HG03135 (cell line): ENCODE measurements around the gene PAXX.

Experiments used
- ATAC-seq: cut with Tn5 transposase; IDR thresholded peaks from one replicate; pipeline ENCODE4 v1.9.1; 2021; ENCODE audit warnings: mild to moderate bottlenecking, moderate library complexity; ENCODE audit not compliant: unreplicated experiment

PAXX gene

DNA sequence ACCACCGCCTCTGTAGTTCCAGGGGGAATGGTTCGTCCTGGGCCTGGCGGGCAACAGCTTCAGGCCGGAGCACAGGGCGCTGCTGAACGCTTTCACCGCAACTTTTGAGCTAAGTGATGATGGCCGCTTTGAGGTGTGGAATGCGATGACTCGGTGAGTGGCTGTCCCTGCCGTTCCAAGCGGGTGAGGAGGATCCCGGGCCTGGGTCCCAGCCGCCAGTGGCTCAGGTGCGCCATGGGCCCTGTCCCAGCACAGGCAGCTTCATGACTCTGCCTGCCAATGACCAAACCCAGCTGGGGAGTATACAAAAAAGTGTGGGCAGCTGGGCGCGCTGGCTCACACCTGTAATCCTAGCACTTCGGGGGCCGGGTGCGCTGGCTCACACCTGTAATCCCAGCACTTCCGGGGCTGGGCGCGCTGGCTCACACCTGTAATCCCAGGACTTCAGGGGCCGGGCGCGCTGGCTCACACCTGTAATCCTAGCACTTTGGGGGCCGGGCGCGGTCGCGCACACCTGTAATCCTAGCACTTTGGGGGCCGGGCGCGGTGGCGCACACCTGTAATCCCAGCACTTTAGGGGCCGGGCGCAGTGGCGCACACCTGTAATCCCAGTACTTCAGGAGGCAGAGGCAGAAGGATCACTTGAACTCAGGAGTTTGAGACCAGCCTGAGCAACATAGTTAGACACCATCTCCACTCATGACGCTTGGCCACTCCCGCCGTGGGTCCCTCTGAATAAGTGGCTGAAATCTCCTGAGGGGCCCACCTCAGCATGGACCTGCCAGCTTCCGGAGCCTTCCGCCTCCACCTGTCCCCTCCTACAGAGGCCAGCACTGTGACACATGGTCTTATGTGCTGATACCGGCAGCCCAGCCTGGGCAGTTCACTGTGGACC, 39.1 kb upstream of the PAXX start:
- no peak for ATAC-seq

- ATAC-seq = no peak
Observed at GRCh38 chr9:136953771-136954269, 38.4 kb upstream of the PAXX start.

DNA sequence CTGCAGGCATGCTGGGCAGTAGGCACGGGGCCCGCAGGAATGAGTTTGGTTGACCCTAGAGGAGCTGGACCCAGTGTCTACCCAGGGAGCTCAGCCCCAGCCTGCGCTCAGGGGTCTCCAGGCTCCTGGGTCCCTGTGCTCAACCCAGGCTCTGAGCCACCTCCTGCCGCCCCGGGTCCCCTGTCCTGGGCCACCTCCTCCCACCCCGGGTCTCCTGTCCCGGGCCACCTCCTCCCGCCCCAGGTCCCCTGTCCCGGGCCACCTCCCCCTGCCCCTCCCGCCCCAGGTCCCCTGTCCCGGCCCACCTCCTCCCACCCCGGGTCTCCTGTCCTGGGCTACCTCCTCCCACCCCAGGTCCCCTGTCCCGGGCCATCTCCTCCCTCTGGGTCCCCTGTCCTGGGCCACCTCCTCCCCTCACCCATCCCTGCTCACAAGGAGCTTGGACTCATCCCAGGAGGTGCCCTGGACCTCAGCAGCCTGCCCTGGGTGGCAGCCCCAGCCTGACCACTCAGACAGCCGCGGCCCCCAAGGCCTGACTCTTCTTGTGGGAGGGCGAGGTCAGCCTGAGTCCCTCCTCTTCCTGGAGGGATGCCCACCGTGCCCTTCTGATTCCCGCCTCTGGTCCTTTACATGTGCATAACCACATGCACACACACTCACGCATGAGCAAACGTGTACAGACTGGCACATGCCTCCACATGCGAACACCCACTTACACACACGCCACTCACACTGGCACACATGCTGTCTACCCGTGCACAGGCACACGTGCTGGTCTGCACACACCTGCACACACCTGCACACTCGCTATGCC, 37.7 kb upstream of the PAXX start:
- no peak for ATAC-seq

DNA sequence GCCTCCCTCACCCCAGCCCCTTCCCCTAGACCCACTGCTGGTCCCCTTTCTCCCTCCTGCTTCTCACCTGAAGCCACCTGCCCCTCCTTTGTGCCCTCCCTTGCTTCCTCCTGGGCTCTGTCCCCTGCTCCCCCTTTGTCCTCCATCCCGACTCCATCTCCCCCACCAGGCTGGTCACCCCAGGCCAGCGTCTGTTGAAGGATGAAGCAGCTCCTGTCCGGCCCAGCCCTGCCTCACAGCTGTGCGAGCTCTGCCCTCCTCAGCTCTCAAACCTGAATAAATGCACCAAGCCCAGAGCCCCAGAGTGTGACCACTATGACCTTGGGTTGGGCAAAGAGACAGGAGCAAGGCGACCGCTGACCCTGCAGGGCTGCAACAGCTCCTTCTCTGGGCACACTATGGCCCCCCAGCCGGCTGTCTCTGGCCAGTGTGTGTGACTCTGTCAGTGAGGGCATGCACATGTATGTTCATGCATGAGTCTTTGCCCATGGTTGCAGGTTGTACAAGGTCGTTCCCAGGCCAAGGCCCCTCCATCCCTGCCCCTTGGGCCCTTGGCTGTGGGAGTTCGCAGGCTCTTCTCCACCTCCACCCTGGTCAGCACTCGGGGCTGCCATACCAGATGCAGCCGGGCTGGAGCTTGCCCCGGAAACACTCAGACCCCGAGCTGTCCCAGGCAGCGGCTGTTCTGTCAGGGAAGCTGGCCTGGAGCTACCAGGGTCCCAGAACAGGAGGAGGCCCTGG, 36.9 kb upstream of the PAXX start:
- ATAC-seq = no peak

- no peak for ATAC-seq
Observed at GRCh38 chr9:136955943-136956335, 36.3 kb upstream of the PAXX start.

- no peak for ATAC-seq
Observed at GRCh38 chr9:136956604-136957003, 35.6 kb upstream of the PAXX start.

GRCh38 chr9:136957461-136957860, 34.8 kb upstream of the PAXX start:
- no peak for ATAC-seq

- no peak for ATAC-seq
Observed at GRCh38 chr9:136957901-136958300, 34.3 kb upstream of the PAXX start.

GRCh38 chr9:136958473-136958872, 33.7 kb upstream of the PAXX start:
- no peak for ATAC-seq

DNA sequence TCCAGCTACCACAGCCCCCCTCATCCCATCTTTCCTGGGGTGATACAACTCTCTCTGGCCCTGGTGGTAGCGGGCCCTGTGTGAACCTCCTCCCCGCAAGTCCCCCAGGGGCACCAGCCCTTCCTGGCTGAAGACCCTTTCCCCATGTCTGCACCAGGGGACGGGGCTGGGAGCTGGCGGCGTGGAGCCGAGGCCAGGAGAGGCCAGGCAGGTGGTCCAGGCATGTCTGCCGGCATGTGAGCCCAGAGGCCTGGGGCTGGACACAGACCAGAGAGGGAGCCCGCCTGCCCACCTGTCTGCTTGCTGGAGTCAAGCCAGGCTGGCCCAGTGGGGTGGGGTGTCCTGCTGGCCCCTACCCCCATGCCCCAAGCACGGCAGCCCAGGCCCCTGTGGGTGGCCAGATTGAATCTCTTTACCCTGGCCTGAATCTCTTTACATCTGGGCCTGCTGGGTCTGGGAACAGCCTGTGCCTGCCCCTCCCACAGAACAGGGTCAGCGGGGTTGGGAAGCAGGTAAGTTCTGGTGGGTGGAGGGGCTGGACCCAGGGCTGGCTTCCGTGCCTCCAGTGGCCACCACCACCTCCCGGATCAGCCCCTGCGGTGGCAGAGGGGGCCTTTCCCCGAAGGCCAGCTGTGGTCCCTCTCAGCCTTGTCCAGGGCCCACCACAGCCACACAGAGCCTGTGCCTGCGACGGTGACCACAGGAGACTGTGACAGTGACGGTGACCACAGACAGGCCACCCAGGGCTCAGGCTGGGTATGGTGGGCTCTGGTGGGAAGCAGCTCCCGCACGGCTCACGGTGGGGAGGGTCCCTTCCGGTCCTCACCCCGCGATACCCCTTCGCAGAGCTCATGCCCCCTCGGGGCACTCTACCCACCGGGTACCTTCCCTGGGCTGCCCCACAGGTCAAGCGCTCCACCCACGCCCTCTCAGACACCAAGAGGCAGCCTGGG, 33.0 kb upstream of the PAXX start:
- no peak for ATAC-seq

- ATAC-seq = no peak
Observed at GRCh38 chr9:136960212-136960937, 31.8 kb upstream of the PAXX start.

GRCh38 chr9:136960938-136961275, 31.3 kb upstream of the PAXX start:
- no peak for ATAC-seq

- no peak for ATAC-seq
Observed at GRCh38 chr9:136961279-136962065, 30.8 kb upstream of the PAXX start.

DNA sequence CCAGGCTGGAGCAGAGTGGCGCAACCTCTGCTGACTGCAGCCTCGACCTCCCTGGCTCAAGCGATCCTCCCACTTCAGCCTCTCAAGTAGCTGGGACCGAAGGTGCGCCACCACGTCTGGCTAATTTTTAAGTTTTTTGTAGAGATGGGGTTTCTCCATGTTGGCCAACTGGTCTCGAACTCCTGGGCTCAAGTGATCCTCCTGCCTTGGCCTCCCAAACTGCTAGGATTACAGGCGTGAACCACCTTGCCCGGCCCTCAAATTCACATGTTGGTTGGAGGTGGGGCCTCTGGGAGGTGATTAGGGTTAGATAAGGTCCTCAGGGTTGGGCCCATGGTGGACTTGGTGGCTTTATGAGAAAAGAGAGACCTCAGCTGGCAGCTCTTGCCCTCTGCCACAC, 30.1 kb upstream of the PAXX start:
- ATAC-seq = no peak

- ATAC-seq = no peak
Observed at GRCh38 chr9:136962701-136963248, 29.4 kb upstream of the PAXX start.

- no peak for ATAC-seq
Observed at GRCh38 chr9:136963341-136963740, 28.9 kb upstream of the PAXX start.

- ATAC-seq = no peak
Observed at GRCh38 chr9:136963751-136964150, 28.5 kb upstream of the PAXX start.

GRCh38 chr9:136964171-136964689, 28.0 kb upstream of the PAXX start:
- ATAC-seq = no peak
